ENCODE results near the gene AGR3.
"Not testable (repeated sequence)": the region's sequence is repeated elsewhere in the genome, so short reads cannot be mapped to it uniquely, and the experiment has no call there.

Gene AGR3

GRCh38 chr7:16880554-16880953 lies 1.2 kb downstream of the AGR3 start:
- peak; percentile 87; the same call in 1 of the 2 replicates for TF ChIP-seq JUND (IDR thresholded peaks at IDR 0.05; ENCODE audit: low read depth)
- peak in 1 of 2 experiments; percentile 96 for DNase-seq (ENCODE audit: low read depth in 1 of 2, low spot score in 1 of 2)
- in situ Hi-C loops (cut with HindIII; ENCODE audit: low pct_unique_long_range_greater_than_20kb, low sequenced_read_pairs): no loop called here

- in situ Hi-C loops (cut with HindIII; ENCODE audit: low pct_unique_long_range_greater_than_20kb, low sequenced_read_pairs): no loop called here
- DNase-seq (ENCODE audit: low read depth in 1 of 2, low spot score in 1 of 2): no peak
- TF ChIP-seq JUND (IDR thresholded peaks at IDR 0.05; ENCODE audit: low read depth): no peak
Measured at GRCh38 chr7:16879181-16879580, 2.6 kb downstream of the AGR3 start.

- in situ Hi-C loops (cut with HindIII; ENCODE audit: low pct_unique_long_range_greater_than_20kb, low sequenced_read_pairs): no loop called here
- DNase-seq (ENCODE audit: low read depth in 1 of 2, low spot score in 1 of 2): no peak
- TF ChIP-seq JUND (IDR thresholded peaks at IDR 0.05; ENCODE audit: low read depth): no peak
Measured at GRCh38 chr7:16875861-16876260, 5.9 kb downstream of the AGR3 start.

GRCh38 chr7:16874066-16874465 lies 7.7 kb downstream of the AGR3 start:
- DNase-seq (ENCODE audit: low read depth in 1 of 2, low spot score in 1 of 2): no peak
- TF ChIP-seq JUND (IDR thresholded peaks at IDR 0.05; ENCODE audit: low read depth): no peak
- in situ Hi-C loops (cut with HindIII; ENCODE audit: low pct_unique_long_range_greater_than_20kb, low sequenced_read_pairs): no loop called here

- in situ Hi-C loops (cut with HindIII; ENCODE audit: low pct_unique_long_range_greater_than_20kb, low sequenced_read_pairs): no loop called here
- no peak for DNase-seq (ENCODE audit: low read depth in 1 of 2, low spot score in 1 of 2)
Measured at GRCh38 chr7:16867328-16867727, 14.5 kb downstream of the AGR3 start.

GRCh38 chr7:16853189-16853588 lies 28.6 kb downstream of the AGR3 start:
- DNase-seq (ENCODE audit: low read depth in 1 of 2, low spot score in 1 of 2); in situ Hi-C loops (cut with HindIII; ENCODE audit: low pct_unique_long_range_greater_than_20kb, low sequenced_read_pairs): not testable (repeated sequence)

More at GRCh38 chr7:16867328-16867727, 14.5 kb downstream of the AGR3 start:
- TF ChIP-seq JUND (IDR thresholded peaks at IDR 0.05; ENCODE audit: low read depth): no peak

- DNase-seq (ENCODE audit: low read depth in 1 of 2, low spot score in 1 of 2): no peak
- in situ Hi-C loops (cut with HindIII; ENCODE audit: low pct_unique_long_range_greater_than_20kb, low sequenced_read_pairs): no loop called here
- TF ChIP-seq JUND (IDR thresholded peaks at IDR 0.05; ENCODE audit: low read depth): no peak
Measured at GRCh38 chr7:16851829-16852228, 30.0 kb downstream of the AGR3 start.

- in situ Hi-C loops (cut with HindIII; ENCODE audit: low pct_unique_long_range_greater_than_20kb, low sequenced_read_pairs): no loop called here
- no peak for DNase-seq (ENCODE audit: low read depth in 1 of 2, low spot score in 1 of 2)
- no peak for TF ChIP-seq JUND (IDR thresholded peaks at IDR 0.05; ENCODE audit: low read depth)
Measured at GRCh38 chr7:16850614-16851466, 30.9 kb downstream of the AGR3 start.

- in situ Hi-C loops (cut with HindIII; ENCODE audit: low pct_unique_long_range_greater_than_20kb, low sequenced_read_pairs): no loop called here
- no peak for TF ChIP-seq JUND (IDR thresholded peaks at IDR 0.05; ENCODE audit: low read depth)
- no peak for DNase-seq (ENCODE audit: low read depth in 1 of 2, low spot score in 1 of 2)
Measured at GRCh38 chr7:16849296-16850148, 32.3 kb downstream of the AGR3 start.

- in situ Hi-C loops (cut with HindIII; ENCODE audit: low pct_unique_long_range_greater_than_20kb, low sequenced_read_pairs): no loop called here
- peak; percentile 56 to 98 for DNase-seq (ENCODE audit: low read depth in 1 of 2, low spot score in 1 of 2)
- peak; percentile 97 for TF ChIP-seq JUND (IDR thresholded peaks at IDR 0.05; ENCODE audit: low read depth)
Measured at GRCh38 chr7:16847381-16847860, 34.4 kb downstream of the AGR3 start.

- DNase-seq (ENCODE audit: low read depth in 1 of 2, low spot score in 1 of 2): peak in 1 of 2 experiments; percentile 84
- no peak; the same call in 1 of the 2 replicates for TF ChIP-seq JUND (IDR thresholded peaks at IDR 0.05; ENCODE audit: low read depth)
- in situ Hi-C loops (cut with HindIII; ENCODE audit: low pct_unique_long_range_greater_than_20kb, low sequenced_read_pairs): no loop called here
Measured at GRCh38 chr7:16846601-16847165, 35.1 kb downstream of the AGR3 start.

GRCh38 chr7:16845746-16846145 lies 36.0 kb downstream of the AGR3 start:
- in situ Hi-C loops (cut with HindIII; ENCODE audit: low pct_unique_long_range_greater_than_20kb, low sequenced_read_pairs): no loop called here
- no peak for DNase-seq (ENCODE audit: low read depth in 1 of 2, low spot score in 1 of 2)

More at GRCh38 chr7:16845746-16846145, 36.0 kb downstream of the AGR3 start:
- no peak for TF ChIP-seq JUND (IDR thresholded peaks at IDR 0.05; ENCODE audit: low read depth)
